MM.1S (cell line): ENCODE results near the gene SNX11.

Experiments used
- CTCF ChIP-seq: fragments of 300-600 bp; sonication (generic); IDR thresholded peaks from 2 replicates; pipeline ENCODE4 v1.5.1; 2016; ENCODE audit warnings: antibody characterized with exemption, low read length, mixed read lengths
- EZH2 ChIP-seq: fragments of 300-600 bp; sonication (generic); optimal IDR thresholded peaks from 2 replicates; pipeline ENCODE3; 2017; ENCODE audit warnings: low read depth, mild to moderate bottlenecking, antibody characterized with exemption, low read length, mixed read lengths
- EZH2phosphoT487 ChIP-seq: fragments of 300-600 bp; sonication (generic); IDR thresholded peaks from 2 replicates; pipeline ENCODE4 v1.6.1; 2018; ENCODE audit warnings: antibody characterized with exemption, low read length

- TF ChIP-seq EZH2phosphoT487 (no peak), CTCF (no peak), EZH2 (no peak)
These were observed 36.1 kb downstream of the SNX11 start for GRCh38 chr17:48143629-48144028.
